ENCODE data around the gene RFLNA. TPM values are rescaled to one million over a fixed set of nuclear protein-coding genes. Genes with fewer than 3 reads are reported as not detected.

The RFLNA gene
- total and polyA plus RNA-seq, 2 of the 13 experiments (the other 11 are each of a cell fraction or from before 2014, with no cell fraction given), result not detected

GRCh38 chr12:124357616-124358015, 62.7 kb downstream of the RFLNA start:
- FAIRE-seq (no peak), ATAC-seq (no peak), DNase-seq (ENCODE audit: low spot score) (no peak)
- ChIA-PET CTCF (ENCODE audit: low intra/inter-chr PET ratio, low total read pairs) (no interaction called here), POLR2A (no interaction called here)
- Histone ChIP-seq H3K27me3 (ENCODE audit: control insufficient read depth in 1 of 2, insufficient read depth in 2 of 2, low read length in 2 of 2) (no peaks in the 10 kb centered on the region), H3K4me3 (replicated peaks in 1 of 3; ENCODE audit: insufficient read depth in 1 of 3, low read depth in 2 of 3, low read length in 3 of 3) (no peak overlapping the region), H3K9me3 (ENCODE audit: low read length) (no peaks in the 10 kb centered on the region), H3K4me1 (ENCODE audit: insufficient read depth, low read length) (peaks cover 14% of the 10 kb centered on the region), H3K4me2 (ENCODE audit: low read depth, low read length) (no peak overlapping the region), H4K20me1 (ENCODE audit: insufficient read depth, low read length) (peaks cover 10% of the 10 kb centered on the region; the same call in 1 of the 2 replicates), H3K9ac (ENCODE audit: insufficient read depth, low read depth, low read length) (no peak overlapping the region), H3K27ac (ENCODE audit: extremely low read length, insufficient read depth, low read length) (no peak overlapping the region), H2AFZ (ENCODE audit: low read length) (no peak overlapping the region), H3K36me3 (replicated peaks in 1 of 2; ENCODE audit: control insufficient read depth in 1 of 2, insufficient read depth in 2 of 2, low read length in 2 of 2) (peaks cover 24 to 61% of the 10 kb centered on the region in 2 experiments), H3K79me2 (ENCODE audit: insufficient read depth, low read length) (no peaks in the 10 kb centered on the region)
- no TSS peak for BruUV-seq (replicated peaks)
- TF ChIP-seq LCORL (IDR thresholded peaks at IDR 0.05) (no peak), LCORL (CRISPR knock-in tag; IDR thresholded peaks at IDR 0.05) (no peak), FUBP1 (CRISPR knock-in tag; IDR thresholded peaks at IDR 0.05; ENCODE audit: borderline replicate concordance) (no peak), TEAD3 (CRISPR knock-in tag; optimal IDR thresholded peaks at IDR 0.05; ENCODE audit: borderline replicate concordance) (no peak), SALL2 (CRISPR knock-in tag; IDR thresholded peaks at IDR 0.05) (no peak), ZFYVE20 (CRISPR knock-in tag; IDR thresholded peaks at IDR 0.05; ENCODE audit: borderline replicate concordance, low read depth) (no peak)
- 98% methylated on average over 15 of the region's 15 CpGs for WGBS (ENCODE audit: low lambda C conversion rate)
- intact Hi-C loops (cut with micrococcal nuclease; ENCODE audit: unreplicated experiment), result no loop called here
- in situ Hi-C loops (cut with HindIII; ENCODE audit: extremely low pct_ligation_motif_present, low pct_unique_long_range_greater_than_20kb), result loop anchor here (10.0 kb wide), 1 partner anchor 407 kb away; no protein-coding TSS in a partner anchor

GRCh38 chr12:124358572-124358971, 63.7 kb downstream of the RFLNA start:
- Histone ChIP-seq H4K20me1 (ENCODE audit: insufficient read depth, low read length) (peaks cover 2% of the 10 kb centered on the region; the same call in 1 of the 2 replicates), H3K4me2 (ENCODE audit: low read depth, low read length) (no peak overlapping the region), H3K9me3 (ENCODE audit: low read length) (no peaks in the 10 kb centered on the region), H3K9ac (ENCODE audit: insufficient read depth, low read depth, low read length) (no peak overlapping the region), H3K79me2 (ENCODE audit: insufficient read depth, low read length) (no peaks in the 10 kb centered on the region), H3K4me1 (ENCODE audit: insufficient read depth, low read length) (peaks cover 5% of the 10 kb centered on the region), H3K4me3 (replicated peaks in 1 of 3; ENCODE audit: insufficient read depth in 1 of 3, low read depth in 2 of 3, low read length in 3 of 3) (no peak overlapping the region), H2AFZ (ENCODE audit: low read length) (no peak overlapping the region), H3K27ac (ENCODE audit: extremely low read length, insufficient read depth, low read length) (no peak overlapping the region), H3K27me3 (ENCODE audit: control insufficient read depth in 1 of 2, insufficient read depth in 2 of 2, low read length in 2 of 2) (no peaks in the 10 kb centered on the region), H3K36me3 (replicated peaks in 1 of 2; ENCODE audit: control insufficient read depth in 1 of 2, insufficient read depth in 2 of 2, low read length in 2 of 2) (peaks cover 22 to 62% of the 10 kb centered on the region in 2 experiments)
- POLR2A ChIA-PET, result no interaction called here
- no TSS peak for BruUV-seq (replicated peaks)
- no peak for TF ChIP-seq SRSF9 (IDR thresholded peaks at IDR 0.05; ENCODE audit: borderline replicate concordance, insufficient read depth, low read depth, low read length, poor library complexity, severe bottlenecking)
- TF ChIP-seq ZNF629 (CRISPR knock-in tag; conservative IDR thresholded peaks at IDR 0.05), result 0 out of 2 replicates have a peak, but pooled peaks have one; percentile 10
- TF ChIP-seq ZNF362 (CRISPR knock-in tag; IDR thresholded peaks at IDR 0.05; ENCODE audit: borderline replicate concordance), result no peak
- in situ Hi-C loops (cut with HindIII; ENCODE audit: extremely low pct_ligation_motif_present, low pct_unique_long_range_greater_than_20kb) (loop anchor here (10.0 kb wide), 1 partner anchor 406 kb away; no protein-coding TSS in a partner anchor), intact Hi-C loops (cut with micrococcal nuclease; ENCODE audit: unreplicated experiment) (no loop called here)
- DNase-seq (ENCODE audit: low spot score) (no peak), FAIRE-seq (no peak), ATAC-seq (no peak)
- CTCF ChIA-PET (ENCODE audit: low intra/inter-chr PET ratio, low total read pairs), result no interaction called here
- WGBS (ENCODE audit: low lambda C conversion rate), result 97% methylated on average over 11 of the region's 11 CpGs
